Caco-2 (cell line): ENCODE measurements around the gene CXCL8. TPM values are rescaled to one million over a fixed set of nuclear protein-coding genes. Genes with fewer than 3 reads are reported as not detected.

Experiments
- BruUV-seq: library from RNA; stranded (reverse); fragments of 400-500 nt; replicated peaks from 2 replicates; lab custom pipeline; 2021; lab: Mats Ljungman, UMichigan
- CTCF ChIA-PET: fragments of 300-600 bp; sonication (Branson Sonifier 250); formaldehyde crosslinking; loops from one replicate; lab custom pipeline; 2022; ENCODE audit warnings: antibody characterized with exemption; lab: Charles Lee
- POLR2A ChIA-PET: fragments of 300-600 bp; sonication (Branson Sonifier 250); formaldehyde crosslinking; loops from one replicate; lab custom pipeline; 2022; ENCODE audit warnings: antibody characterized with exemption; lab: Charles Lee
- DNase-seq, 2 experiments: peaks; one replicate each; pipeline versions ENCODE4 v3.0.0 to v3.0.0-alpha.2; 2020 to 2022
- H3K27me3 ChIP-seq: replicated peaks from 2 replicates; pipeline ENCODE4 v1.6.0; 2011; ENCODE audit warnings: low read length; ENCODE audit not compliant: control insufficient read depth, insufficient read depth
- H3K36me3 ChIP-seq: 2 replicates; pipeline ENCODE4 v1.5.1; 2011; ENCODE audit warnings: low read length; ENCODE audit not compliant: control insufficient read depth, insufficient read depth
- H3K4me1 ChIP-seq: fragments of 250-450 bp; sonication (Bioruptor Pico); 2 replicates; pipeline ENCODE4 v1.5.1; 2020; ENCODE audit warnings: mild to moderate bottlenecking
- H3K4me3 ChIP-seq: 2 replicates; pipeline ENCODE4 v1.5.1; 2011; ENCODE audit warnings: low read depth, mild to moderate bottlenecking, control low read depth, low read length
- H3K9me3 ChIP-seq: fragments of 250-450 bp; sonication (Bioruptor Pico); 2 replicates; pipeline ENCODE4 v1.5.1; 2020; ENCODE audit warnings: mild to moderate bottlenecking, moderate library complexity
- H3K27ac Mint-ChIP-seq: one replicate; pipeline ENCODE4 v1.8.0; 2022; ENCODE audit warnings: mixed read lengths; ENCODE audit not compliant: unreplicated experiment
- H3K27me3 Mint-ChIP-seq: one replicate; pipeline ENCODE4 v1.8.0; 2022; ENCODE audit warnings: mixed read lengths; ENCODE audit not compliant: insufficient read depth, unreplicated experiment
- H3K36me3 Mint-ChIP-seq: one replicate; pipeline ENCODE4 v1.8.0; 2022; ENCODE audit warnings: mild to moderate bottlenecking, mixed read lengths; ENCODE audit not compliant: insufficient read depth, unreplicated experiment
- H3K4me1 Mint-ChIP-seq: one replicate; pipeline ENCODE4 v1.8.0; 2022; ENCODE audit warnings: low read depth, mixed read lengths; ENCODE audit not compliant: unreplicated experiment
- H3K4me3 Mint-ChIP-seq: one replicate; pipeline ENCODE4 v1.8.0; 2022; ENCODE audit warnings: mild to moderate bottlenecking, moderate library complexity, mixed read lengths; ENCODE audit not compliant: unreplicated experiment
- H3K9me3 Mint-ChIP-seq: one replicate; pipeline ENCODE4 v1.8.0; 2022; ENCODE audit warnings: mixed read lengths; ENCODE audit not compliant: unreplicated experiment
- intact Hi-C: fragments of 100-400 bp; cut with micrococcal nuclease; formaldehyde crosslinking; loops from one replicate; pipeline ENCODE4 v1.10.0; 2022; ENCODE audit not compliant: unreplicated experiment
- total RNA-seq: library from RNA; stranded (reverse); gene quantifications from 2 replicates; pipeline ENCODE4 v1.2.3, GENCODE V29; 2022
- TF ChIP-seq, protein P1 (sequence below), 2 experiments: fragments of 200-600 bp in 1 of 2; IDR thresholded peaks; 1 replicate in 1 of 2; 2 replicates in 1 of 2; pipeline versions ENCODE4 v1.5.1 to v1.8.0; 2011 to 2022; ENCODE audit warnings: antibody characterized with exemption in 1 of 2, control low read depth in 1 of 2, inconsistent platforms in 1 of 2, low read depth in 1 of 2, low read length in 1 of 2, mild to moderate bottlenecking in 1 of 2, moderate library complexity in 1 of 2; ENCODE audit not compliant: insufficient read depth in 1 of 2, severe bottlenecking in 1 of 2, unreplicated experiment in 1 of 2

CXCL8 gene
- total RNA-seq, 1 experiment from 2014 or later = 0.18 TPM

- POLR2A ChIA-PET = no interaction called here
- intact Hi-C loops = no loop called here
- H3K4me1 Mint-ChIP-seq = no peaks in the 10 kb centered on the region
- H3K4me3 ChIP-seq = no peak overlapping the region
- H3K36me3 Mint-ChIP-seq = no peaks in the 10 kb centered on the region
- no peaks in the 10 kb centered on the region for H3K9me3 ChIP-seq
- DNase-seq = no peak
- CTCF ChIA-PET = no interaction called here
- no TSS peak for BruUV-seq
- H3K27me3 ChIP-seq = no peaks in the 10 kb centered on the region
- no peak overlapping the region for H3K4me3 Mint-ChIP-seq
- H3K4me1 ChIP-seq = no peaks in the 10 kb centered on the region
- TF ChIP-seq, protein P1, sequence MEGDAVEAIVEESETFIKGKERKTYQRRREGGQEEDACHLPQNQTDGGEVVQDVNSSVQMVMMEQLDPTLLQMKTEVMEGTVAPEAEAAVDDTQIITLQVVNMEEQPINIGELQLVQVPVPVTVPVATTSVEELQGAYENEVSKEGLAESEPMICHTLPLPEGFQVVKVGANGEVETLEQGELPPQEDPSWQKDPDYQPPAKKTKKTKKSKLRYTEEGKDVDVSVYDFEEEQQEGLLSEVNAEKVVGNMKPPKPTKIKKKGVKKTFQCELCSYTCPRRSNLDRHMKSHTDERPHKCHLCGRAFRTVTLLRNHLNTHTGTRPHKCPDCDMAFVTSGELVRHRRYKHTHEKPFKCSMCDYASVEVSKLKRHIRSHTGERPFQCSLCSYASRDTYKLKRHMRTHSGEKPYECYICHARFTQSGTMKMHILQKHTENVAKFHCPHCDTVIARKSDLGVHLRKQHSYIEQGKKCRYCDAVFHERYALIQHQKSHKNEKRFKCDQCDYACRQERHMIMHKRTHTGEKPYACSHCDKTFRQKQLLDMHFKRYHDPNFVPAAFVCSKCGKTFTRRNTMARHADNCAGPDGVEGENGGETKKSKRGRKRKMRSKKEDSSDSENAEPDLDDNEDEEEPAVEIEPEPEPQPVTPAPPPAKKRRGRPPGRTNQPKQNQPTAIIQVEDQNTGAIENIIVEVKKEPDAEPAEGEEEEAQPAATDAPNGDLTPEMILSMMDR (IDR thresholded peaks at IDR 0.05; ENCODE audit: insufficient read depth in 1 of 2, low read depth in 1 of 2, low read length in 1 of 2, severe bottlenecking in 1 of 2, unreplicated experiment in 1 of 2) = no peak
- H3K9me3 Mint-ChIP-seq = no peaks in the 10 kb centered on the region
- H3K27ac Mint-ChIP-seq = no peak overlapping the region
- no peaks in the 10 kb centered on the region for H3K27me3 Mint-ChIP-seq
- H3K36me3 ChIP-seq = no peaks in the 10 kb centered on the region
Measured at GRCh38 chr4:73692254-73692653, 48.1 kb upstream of the CXCL8 start.

GRCh38 chr4:73692701-73693100 is 47.7 kb upstream of the CXCL8 start:
- H3K36me3 ChIP-seq = no peaks in the 10 kb centered on the region
- Mint-ChIP-seq H3K9me3 (no peaks in the 10 kb centered on the region), H3K27ac (no peak overlapping the region), H3K27me3 (no peaks in the 10 kb centered on the region), H3K36me3 (no peaks in the 10 kb centered on the region), H3K4me3 (no peak overlapping the region), H3K4me1 (no peaks in the 10 kb centered on the region)
- no peak overlapping the region for H3K4me3 ChIP-seq
- POLR2A ChIA-PET = no interaction called here
- TF ChIP-seq, protein P1 (IDR thresholded peaks at IDR 0.05; ENCODE audit: insufficient read depth in 1 of 2, low read depth in 1 of 2, low read length in 1 of 2, severe bottlenecking in 1 of 2, unreplicated experiment in 1 of 2) = no peak
- H3K9me3 ChIP-seq = no peaks in the 10 kb centered on the region
- H3K4me1 ChIP-seq = no peaks in the 10 kb centered on the region
- CTCF ChIA-PET = no interaction called here
- DNase-seq = no peak
- BruUV-seq = no TSS peak
- intact Hi-C loops = no loop called here
- H3K27me3 ChIP-seq = no peaks in the 10 kb centered on the region

- H3K4me3 ChIP-seq = no peak overlapping the region
- H3K9me3 Mint-ChIP-seq = no peaks in the 10 kb centered on the region
- no peaks in the 10 kb centered on the region for H3K4me1 ChIP-seq
- H3K27me3 ChIP-seq = no peaks in the 10 kb centered on the region
- intact Hi-C loops = no loop called here
- POLR2A ChIA-PET = no interaction called here
- H3K36me3 ChIP-seq = no peaks in the 10 kb centered on the region
- no peak overlapping the region for H3K27ac Mint-ChIP-seq
- no peak for DNase-seq
- no peak overlapping the region for H3K4me3 Mint-ChIP-seq
- no peaks in the 10 kb centered on the region for H3K36me3 Mint-ChIP-seq
- no peaks in the 10 kb centered on the region for H3K27me3 Mint-ChIP-seq
- TF ChIP-seq, protein P1 (IDR thresholded peaks at IDR 0.05; ENCODE audit: insufficient read depth in 1 of 2, low read depth in 1 of 2, low read length in 1 of 2, severe bottlenecking in 1 of 2, unreplicated experiment in 1 of 2) = no peak
- CTCF ChIA-PET = no interaction called here
- BruUV-seq = no TSS peak
- no peaks in the 10 kb centered on the region for H3K9me3 ChIP-seq
- H3K4me1 Mint-ChIP-seq = no peaks in the 10 kb centered on the region
Measured at GRCh38 chr4:73693811-73694210, 46.6 kb upstream of the CXCL8 start.
